Left lung (tissue), 10 donors: Measurements from ENCODE around the gene ATAD3C. TPM values are rescaled to one million over a fixed set of nuclear protein-coding genes. Genes with fewer than 3 reads are reported as not detected.
"Not testable (repeated sequence)": the region's sequence is repeated elsewhere in the genome, so short reads cannot be mapped to it uniquely, and the experiment has no call there.

ENCODE experiments used
- ATAC-seq: fragments of 200-7000 bp; cut with Tn5 transposase; one replicate; pipeline ENCODE4 v1.9.1; 2020; ENCODE audit warnings: moderate library complexity
- DNase-seq, 4 donors: peaks; one replicate each; pipeline ENCODE4 v3.0.0-alpha.2; 2013 to 2020
- H3K27ac ChIP-seq, 2 donors: fragments of 200-600 bp; sonication (generic) in 1 of 2; one replicate each; pipeline versions ENCODE4 v1.5.0 to v1.8.0; 2020 to 2021
- H3K27me3 ChIP-seq, 2 donors: fragments of 200-600 bp; sonication (generic) in 1 of 2; one replicate each; pipeline versions ENCODE4 v1.5.0 to v1.8.0; 2020 to 2021
- H3K36me3 ChIP-seq, 2 donors: fragments of 200-600 bp; sonication (generic) in 1 of 2; one replicate each; pipeline versions ENCODE4 v1.5.0 to v1.8.0; 2020 to 2021
- H3K4me1 ChIP-seq, 2 donors: fragments of 200-600 bp; one replicate each; pipeline ENCODE4 v1.8.0; 2021
- H3K4me3 ChIP-seq, 2 donors: fragments of 200-600 bp; sonication (generic) in 1 of 2; one replicate each; pipeline versions ENCODE4 v1.5.0 to v1.8.0; 2020 to 2021; ENCODE audit warnings: mild to moderate bottlenecking in 1 of 2
- H3K9me3 ChIP-seq, 2 donors: fragments of 200-600 bp; sonication (generic) in 1 of 2; one replicate each; pipeline versions ENCODE4 v1.5.0 to v1.8.0; 2020 to 2021
- CTCF ChIP-seq, 2 donors: fragments of 200-600 bp; sonication (generic) in 1 of 2; IDR thresholded peaks; one replicate each; pipeline versions ENCODE4 v1.5.0 to v1.8.0; 2021; ENCODE audit warnings: antibody characterized with exemption in 2 of 2
- intact Hi-C, 2 donors: fragments of 100-400 bp; cut with DNase I; formaldehyde crosslinking; loops; one replicate each; pipeline versions ENCODE4 v1.11.2 to v1.14.2; 2022
- polyA plus RNA-seq, 6 donors: library from polyadenylated mRNA; unstranded; fragments of 120-200 nt; gene quantifications; one replicate each; pipeline ENCODE4 v1.2.1, GENCODE V29; 2013; ENCODE audit not compliant: insufficient read length in 6 of 6
- total RNA-seq, 2 donors: library from RNA; stranded (reverse); fragmentation: NEBNext Ultra II Directional; extraction: Animal tissue kit (Norgen Biotek cat#: 25700); gene quantifications; one replicate each; pipeline ENCODE4 v1.2.1, GENCODE V29; 2021
- donor health status: DM: no; HTN: yes; CAD: no.
- donor health status: DM: no; HTN: no; CAD: no.

The ATAD3C gene
- total and polyA plus RNA-seq, 8 donors: 0.88 to 14.9 (median 4.0) TPM

- H3K4me1 ChIP-seq: no peaks in the 10 kb centered on the region
- no peak overlapping the region for H3K27ac ChIP-seq
- ATAC-seq: no peak
- intact Hi-C loops: loop anchor here in 1 of 2 donors (5.0 kb wide), 1 partner anchor 37 kb away; no protein-coding TSS in a partner anchor
- DNase-seq: no peak
- no peak for TF ChIP-seq CTCF (IDR thresholded peaks at IDR 0.05)
- peaks cover 0 to 73% of the 10 kb centered on the region in 2 donors for H3K36me3 ChIP-seq
- no peaks in the 10 kb centered on the region for H3K27me3 ChIP-seq
- H3K9me3 ChIP-seq: no peaks in the 10 kb centered on the region
- no peak overlapping the region for H3K4me3 ChIP-seq
Observed at GRCh38 chr1:1479547-1480487, 30.3 kb downstream of the ATAD3C start.

DNA sequence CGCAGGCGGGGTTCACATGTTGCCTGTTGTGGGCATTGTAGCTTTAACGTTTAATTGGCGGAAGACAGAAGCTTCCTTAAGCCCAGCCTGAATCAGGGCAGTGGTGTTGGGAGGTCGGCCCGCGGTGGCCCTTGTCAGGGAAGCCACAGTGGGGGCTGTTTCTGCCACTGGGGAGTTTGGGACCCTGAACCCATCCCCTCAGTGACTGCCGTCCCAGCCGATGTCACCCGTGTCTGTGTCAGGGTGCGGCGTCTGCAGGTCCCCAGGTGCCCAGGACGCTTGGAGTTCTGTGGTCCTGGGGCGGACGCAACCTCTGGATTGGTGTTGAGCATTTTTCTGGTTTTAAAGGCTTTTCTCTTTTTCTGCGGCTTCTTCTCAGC, 31.0 kb downstream of the ATAD3C start:
- H3K4me3 ChIP-seq, DNase-seq, H3K4me1 ChIP-seq, H3K27me3 ChIP-seq, H3K27ac ChIP-seq, intact Hi-C loops, ATAC-seq, H3K9me3 ChIP-seq: not testable (repeated sequence)
- H3K36me3 ChIP-seq: peaks cover 0 to 80% of the 10 kb centered on the region in 2 donors

- H3K36me3 ChIP-seq: peaks cover 0 to 89% of the 10 kb centered on the region in 2 donors
Observed at GRCh38 chr1:1481811-1482210, 32.3 kb downstream of the ATAD3C start.

DNA sequence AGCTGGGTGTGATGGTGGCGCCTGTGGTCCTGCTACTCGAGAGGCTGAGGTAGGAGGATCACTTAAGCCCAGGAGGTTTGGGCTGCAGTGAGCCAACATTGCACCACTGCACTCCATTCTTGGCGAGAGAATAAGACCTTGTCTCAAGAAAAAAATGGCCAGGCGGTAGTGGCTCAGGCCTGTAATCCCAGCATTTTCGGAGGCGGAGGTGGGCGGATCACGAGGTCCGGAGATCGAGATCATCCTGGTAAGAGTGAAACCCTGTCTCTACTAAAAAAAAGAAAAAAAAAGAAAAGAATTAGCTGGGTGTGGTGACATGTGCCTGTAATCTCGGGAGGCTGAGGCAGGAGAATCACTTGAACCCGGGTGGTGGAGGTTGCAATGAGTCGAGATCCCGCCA, 33.4 kb downstream of the ATAD3C start:
- H3K36me3 ChIP-seq: peaks cover 0 to 89% of the 10 kb centered on the region in 2 donors
- no peak for ATAC-seq
- H3K4me3 ChIP-seq: no peak overlapping the region

More at GRCh38 chr1:1481811-1482210, 32.3 kb downstream of the ATAD3C start:
- H3K9me3 ChIP-seq, H3K4me3 ChIP-seq, H3K27ac ChIP-seq, intact Hi-C loops, H3K4me1 ChIP-seq, H3K27me3 ChIP-seq, DNase-seq, ATAC-seq: not testable (repeated sequence)

DNA sequence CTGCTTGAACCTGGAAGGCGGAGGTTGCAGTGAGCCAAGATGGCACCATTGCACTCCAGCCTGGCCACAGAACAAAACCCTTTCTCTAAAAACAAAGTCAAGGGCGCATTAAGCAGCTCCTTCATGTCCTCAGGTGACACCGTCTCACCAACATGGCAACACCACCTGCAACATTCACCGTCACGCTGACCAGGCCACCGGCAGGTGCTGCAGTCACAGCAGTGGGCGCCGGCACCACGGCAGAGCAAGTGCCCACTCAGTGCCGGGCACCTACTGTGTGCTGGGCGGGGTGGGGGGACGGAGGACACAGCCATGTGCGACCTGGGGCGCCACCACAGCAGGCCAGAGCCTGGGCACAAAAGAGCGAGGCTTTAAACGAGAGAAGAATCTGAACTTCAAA, 34.2 kb downstream of the ATAD3C start:
- intact Hi-C loops: no loop called here
- Histone ChIP-seq H3K36me3 (peaks cover 0 to 91% of the 10 kb centered on the region in 2 donors), H3K4me3 (no peak overlapping the region), H3K27me3 (no peaks in the 10 kb centered on the region), H3K4me1 (no peaks in the 10 kb centered on the region), H3K27ac (no peak overlapping the region), H3K9me3 (no peaks in the 10 kb centered on the region)
- ATAC-seq (no peak), DNase-seq (no peak)
- no peak for TF ChIP-seq CTCF (IDR thresholded peaks at IDR 0.05)

More for the DNA sequence above, 33.4 kb downstream of the ATAD3C start:
- intact Hi-C loops: no loop called here
- no peak for DNase-seq
- no peak overlapping the region for H3K27ac ChIP-seq
- no peaks in the 10 kb centered on the region for H3K27me3 ChIP-seq
- H3K4me1 ChIP-seq: no peaks in the 10 kb centered on the region
- no peak for TF ChIP-seq CTCF (IDR thresholded peaks at IDR 0.05)
- no peaks in the 10 kb centered on the region for H3K9me3 ChIP-seq

DNA sequence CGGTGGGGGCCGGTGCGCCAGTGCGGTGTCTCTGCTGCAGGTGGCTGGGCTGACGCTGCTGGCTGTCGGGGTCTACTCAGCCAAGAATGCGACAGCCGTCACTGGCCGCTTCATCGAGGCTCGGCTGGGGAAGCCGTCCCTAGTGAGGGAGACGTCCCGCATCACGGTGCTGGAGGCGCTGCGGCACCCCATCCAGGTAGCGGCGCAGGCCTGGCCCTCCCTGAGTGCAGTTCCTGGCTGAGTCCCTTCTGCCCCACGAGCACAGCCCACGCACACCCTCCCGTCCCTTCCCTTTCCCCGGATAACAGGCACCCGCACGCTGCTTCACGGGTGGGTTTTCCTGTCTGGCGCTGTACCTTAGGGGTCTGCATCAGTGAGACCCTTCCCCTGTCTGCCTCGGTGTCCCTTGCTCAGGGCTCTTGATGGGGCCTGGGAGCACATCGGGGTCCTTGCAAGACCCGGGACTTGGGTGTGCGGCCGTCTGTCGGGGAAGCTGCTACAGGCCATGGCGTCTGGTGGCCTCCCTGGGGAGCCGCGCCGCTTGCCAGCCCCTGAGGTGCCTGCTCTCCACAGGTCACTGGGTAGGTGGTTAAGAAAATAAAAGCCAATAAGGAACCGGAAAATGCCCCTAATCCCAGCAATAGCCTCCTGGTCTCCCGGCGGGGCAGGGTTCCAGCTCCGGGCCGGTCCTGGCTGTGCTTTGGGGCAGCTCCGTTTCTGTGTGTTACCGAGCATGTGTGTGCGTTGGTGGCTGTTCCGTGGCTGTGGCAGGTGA, 35.7 kb downstream of the ATAD3C start:
- H3K4me3 ChIP-seq, ATAC-seq, H3K27me3 ChIP-seq, H3K4me1 ChIP-seq, DNase-seq, H3K9me3 ChIP-seq, intact Hi-C loops, H3K27ac ChIP-seq: not testable (repeated sequence)
- peaks cover 0 to 93% of the 10 kb centered on the region in 2 donors for H3K36me3 ChIP-seq

GRCh38 chr1:1485755-1486317, 36.3 kb downstream of the ATAD3C start:
- not testable (repeated sequence) for DNase-seq, ATAC-seq

More at GRCh38 chr1:1485755-1486317, 36.3 kb downstream of the ATAD3C start:
- H3K4me1 ChIP-seq, H3K27me3 ChIP-seq, H3K4me3 ChIP-seq, H3K9me3 ChIP-seq, intact Hi-C loops, H3K27ac ChIP-seq: not testable (repeated sequence)
- H3K36me3 ChIP-seq: peaks cover 0 to 93% of the 10 kb centered on the region in 2 donors
